Keratinocyte (primary cell): ENCODE data around the gene ASS1. TPM values are rescaled to one million over a fixed set of nuclear protein-coding genes. Genes with fewer than 3 reads are reported as not detected.

ENCODE experiments used
- DNase-seq: peaks from one replicate; pipeline ENCODE4 v3.0.0-alpha.2; 2011; ENCODE audit warnings: low read depth, missing footprints, low spot score
- FAIRE-seq: peaks from 2 replicates; lab custom pipeline; 2011; peaks lifted over from hg19 to GRCh38; lab: Jason Lieb, UNC
- H2AFZ ChIP-seq: 2 replicates; pipeline ENCODE4 v1.6.0; 2012; ENCODE audit warnings: low read length, control low read depth, inconsistent platforms; ENCODE audit not compliant: control insufficient read depth
- H3K27ac ChIP-seq: 2 replicates; pipeline ENCODE4 v1.5.1; 2011; ENCODE audit warnings: low read length; ENCODE audit not compliant: control insufficient read depth, insufficient read depth
- H3K27me3 ChIP-seq: 3 replicates; pipeline ENCODE4 v1.6.0; 2011; ENCODE audit warnings: low read length; ENCODE audit not compliant: control insufficient read depth, insufficient read depth; ENCODE audit errors: extremely low read depth
- H3K36me3 ChIP-seq, 2 experiments: 2 replicates in 1 of 2; 3 replicates in 1 of 2; pipeline ENCODE4 v1.5.1; 2011; ENCODE audit warnings: low read length in 2 of 2, mild to moderate bottlenecking in 1 of 2; ENCODE audit not compliant: control insufficient read depth in 2 of 2, insufficient read depth in 2 of 2; ENCODE audit errors: extremely low read depth in 1 of 2
- H3K4me1 ChIP-seq: 3 replicates; pipeline ENCODE4 v1.5.1; 2011; ENCODE audit warnings: low read length; ENCODE audit not compliant: control insufficient read depth, insufficient read depth; ENCODE audit errors: extremely low read depth
- H3K4me2 ChIP-seq: 3 replicates; pipeline ENCODE4 v1.6.0; 2011; ENCODE audit warnings: low read depth, low read length; ENCODE audit not compliant: control insufficient read depth, insufficient read depth; ENCODE audit errors: extremely low read depth
- H3K4me3 ChIP-seq, 3 experiments: fragments of 200-600 bp in 1 of 3; sonication (generic) in 1 of 3; 2 replicates in 2 of 3; 3 replicates in 1 of 3; pipeline ENCODE4 v1.5.1; 2011 to 2016; ENCODE audit warnings: low read length in 3 of 3, mild to moderate bottlenecking in 3 of 3, control low read depth in 2 of 3, inconsistent platforms in 1 of 3, low read depth in 1 of 3, mixed read lengths in 1 of 3, mixed run types in 1 of 3, moderate library complexity in 1 of 3; ENCODE audit not compliant: control insufficient read depth in 2 of 3, insufficient read depth in 2 of 3; ENCODE audit errors: extremely low read depth in 1 of 3
- H3K79me2 ChIP-seq: 2 replicates; pipeline ENCODE4 v1.6.0; 2012; ENCODE audit warnings: low read length; ENCODE audit not compliant: control insufficient read depth, insufficient read depth
- H3K9ac ChIP-seq: 3 replicates; pipeline ENCODE4 v1.6.0; 2011; ENCODE audit warnings: low read length; ENCODE audit not compliant: control insufficient read depth, insufficient read depth; ENCODE audit errors: extremely low read depth
- H3K9me1 ChIP-seq: 3 replicates; pipeline ENCODE4 v1.6.0; 2011; ENCODE audit warnings: low read length; ENCODE audit not compliant: control insufficient read depth, insufficient read depth; ENCODE audit errors: extremely low read depth
- H3K9me3 ChIP-seq: 2 replicates; pipeline ENCODE4 v1.5.1; 2012; ENCODE audit warnings: low read depth, low read length; ENCODE audit not compliant: control insufficient read depth
- H4K20me1 ChIP-seq: 3 replicates; pipeline ENCODE4 v1.6.0; 2011; ENCODE audit warnings: low read length; ENCODE audit not compliant: control insufficient read depth, insufficient read depth; ENCODE audit errors: extremely low read depth
- CTCF ChIP-seq, 3 experiments: IDR thresholded peaks in 1 of 3; conservative IDR thresholded peaks in 1 of 3; optimal IDR thresholded peaks in 1 of 3; 2 replicates in 2 of 3; 3 replicates in 1 of 3; pipeline versions ENCODE3 to v1.5.1; 2011; ENCODE audit warnings: low read length in 3 of 3, mild to moderate bottlenecking in 3 of 3, moderate library complexity in 2 of 3, control low read depth in 1 of 3, inconsistent platforms in 1 of 3; ENCODE audit not compliant: insufficient read depth in 2 of 3; ENCODE audit errors: extremely low read depth in 1 of 3
- EZH2 ChIP-seq: IDR thresholded peaks from one replicate; pipeline ENCODE4 v1.6.1; 2012; ENCODE audit warnings: inconsistent platforms, mild to moderate bottlenecking, low read length, moderate library complexity
- dilution Hi-C: fragments of 300-500 bp; cut with MboI; formaldehyde crosslinking; loops from one replicate; pipeline ENCODE4 v1.7.0; 2020; ENCODE audit warnings: low sequenced_read_pairs; ENCODE audit not compliant: extremely low pct_ligation_motif_present
- polyA plus RNA-seq, 5 experiments: library from polyadenylated mRNA; depleted of rRNA in 3 of 5; stranded (reverse) in 3 of 5; stranded (forward) in 1 of 5; unstranded in 1 of 5; fragments of >200 nt; gene quantifications; 1 replicate in 1 of 5; 2 replicates in 3 of 5; 3 replicates in 1 of 5; pipeline versions ENCODE4 v1.2.1 to v1.2.3, GENCODE V29; 2011 to 2012; ENCODE audit warnings: missing spikeins in 2 of 5, low read depth in 1 of 5, low replicate concordance in 1 of 5

ASS1 gene
- polyA plus RNA-seq, 1 donor (not counting 4 experiments of a cell fraction or from before 2014, with no cell fraction given), result 52.4 TPM

- H3K9ac ChIP-seq, result no peak overlapping the region
- no peak overlapping the region for H3K4me2 ChIP-seq
- DNase-seq (no peak), FAIRE-seq (no peak)
- no peaks in the 10 kb centered on the region for H3K9me1 ChIP-seq
- H4K20me1 ChIP-seq, result no peaks in the 10 kb centered on the region
- peaks cover 2% of the 10 kb centered on the region for H3K27me3 ChIP-seq
- H3K79me2 ChIP-seq, result no peaks in the 10 kb centered on the region
- dilution Hi-C loops, result no loop called here
- TF ChIP-seq CTCF (optimal IDR thresholded peaks at IDR 0.05 in 1 of 3, IDR thresholded peaks at IDR 0.05 in 1 of 3, conservative IDR thresholded peaks at IDR 0.05 in 1 of 3; ENCODE audit: extremely low read depth in 1 of 3, insufficient read depth in 2 of 3, low read length in 3 of 3) (no peak), EZH2 (no peak)
- no peak overlapping the region for H3K4me3 ChIP-seq
- H3K27ac ChIP-seq, result no peak overlapping the region
- H3K36me3 ChIP-seq, result no peaks in the 10 kb centered on the region
- no peaks in the 10 kb centered on the region for H3K9me3 ChIP-seq
- no peak overlapping the region for H2AFZ ChIP-seq
- H3K4me1 ChIP-seq, result peaks cover 22% of the 10 kb centered on the region
Observed at GRCh38 chr9:130532426-130533080, 87.8 kb downstream of the ASS1 start.

- no peaks in the 10 kb centered on the region for H3K9me1 ChIP-seq
- H4K20me1 ChIP-seq, result no peaks in the 10 kb centered on the region
- dilution Hi-C loops, result no loop called here
- H3K79me2 ChIP-seq, result no peaks in the 10 kb centered on the region
- peak overlapping the region; percentile 48 for H3K9ac ChIP-seq
- TF ChIP-seq EZH2 (no peak), CTCF (optimal IDR thresholded peaks at IDR 0.05 in 1 of 3, IDR thresholded peaks at IDR 0.05 in 1 of 3, conservative IDR thresholded peaks at IDR 0.05 in 1 of 3; ENCODE audit: extremely low read depth in 1 of 3, insufficient read depth in 2 of 3, low read length in 3 of 3) (no peak)
- DNase-seq (no peak), FAIRE-seq (no peak)
- H3K27me3 ChIP-seq, result no peaks in the 10 kb centered on the region
- peak overlapping the region; percentile 61 for H3K4me2 ChIP-seq
- peak overlapping the region in 1 of 3 experiments; percentile 9 for H3K4me3 ChIP-seq
- no peaks in the 10 kb centered on the region for H3K36me3 ChIP-seq
- no peak overlapping the region for H3K27ac ChIP-seq
- peak overlapping the region; percentile 75 for H2AFZ ChIP-seq
- no peaks in the 10 kb centered on the region for H3K9me3 ChIP-seq
- H3K4me1 ChIP-seq, result peaks cover 50% of the 10 kb centered on the region
Observed at GRCh38 chr9:130535818-130536521, 91.2 kb downstream of the ASS1 start.
